HG03175 (cell line): ENCODE measurements around the gene PRR12.

Experiments
- ATAC-seq: cut with Tn5 transposase; IDR thresholded peaks from one replicate; pipeline ENCODE4 v1.9.1; 2021; ENCODE audit warnings: mild to moderate bottlenecking, moderate library complexity; ENCODE audit not compliant: unreplicated experiment

Gene PRR12, protein sequence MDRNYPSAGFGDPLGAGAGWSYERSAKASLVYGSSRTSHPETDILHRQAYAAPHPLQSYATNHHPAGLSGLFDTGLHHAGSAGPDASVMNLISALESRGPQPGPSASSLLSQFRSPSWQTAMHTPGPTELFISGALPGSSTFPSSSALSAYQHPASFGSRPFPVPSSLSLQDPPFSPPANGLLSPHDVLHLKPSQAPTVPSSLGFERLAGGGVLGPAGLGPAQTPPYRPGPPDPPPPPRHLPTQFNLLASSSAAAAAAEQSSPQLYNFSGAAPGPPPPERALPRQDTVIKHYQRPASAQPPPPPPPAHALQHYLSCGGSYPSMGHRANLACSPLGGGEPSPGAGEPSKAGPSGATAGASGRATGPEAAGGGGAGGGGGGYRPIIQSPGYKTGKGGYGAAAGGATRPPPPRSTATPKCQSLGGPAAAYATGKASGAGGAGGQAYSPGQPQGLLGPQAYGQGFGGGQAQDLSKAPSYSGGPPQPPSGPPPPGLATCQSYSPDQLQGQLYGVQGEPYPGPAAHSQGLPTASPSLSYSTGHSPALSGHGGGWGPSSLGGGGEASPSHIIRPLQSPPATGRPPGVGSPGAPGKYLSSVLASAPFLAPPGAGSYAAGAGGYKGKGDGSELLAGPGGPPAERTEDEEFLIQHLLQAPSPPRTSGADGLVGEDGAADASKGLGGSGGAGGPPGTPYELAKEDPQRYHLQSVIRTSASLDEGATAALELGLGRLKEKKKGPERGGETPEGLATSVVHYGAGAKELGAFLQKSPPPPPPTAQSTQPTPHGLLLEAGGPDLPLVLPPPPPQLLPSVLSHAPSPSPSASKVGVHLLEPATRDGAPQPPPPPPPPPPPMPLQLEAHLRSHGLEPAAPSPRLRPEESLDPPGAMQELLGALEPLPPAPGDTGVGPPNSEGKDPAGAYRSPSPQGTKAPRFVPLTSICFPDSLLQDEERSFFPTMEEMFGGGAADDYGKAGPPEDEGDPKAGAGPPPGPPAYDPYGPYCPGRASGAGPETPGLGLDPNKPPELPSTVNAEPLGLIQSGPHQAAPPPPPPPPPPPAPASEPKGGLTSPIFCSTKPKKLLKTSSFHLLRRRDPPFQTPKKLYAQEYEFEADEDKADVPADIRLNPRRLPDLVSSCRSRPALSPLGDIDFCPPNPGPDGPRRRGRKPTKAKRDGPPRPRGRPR (N-terminal part only)

GRCh38 chr19:49590971-49591730 is at the start of gene PRR12:
Gene PRR12 (plus strand): TSS chr19:49591182. CDS start chr19:49591655, 473 bp downstream.
- ATAC-seq = no peak

GRCh38 chr19:49541914-49542313 is 49.1 kb upstream of the PRR12 start:
- ATAC-seq = no peak

DNA sequence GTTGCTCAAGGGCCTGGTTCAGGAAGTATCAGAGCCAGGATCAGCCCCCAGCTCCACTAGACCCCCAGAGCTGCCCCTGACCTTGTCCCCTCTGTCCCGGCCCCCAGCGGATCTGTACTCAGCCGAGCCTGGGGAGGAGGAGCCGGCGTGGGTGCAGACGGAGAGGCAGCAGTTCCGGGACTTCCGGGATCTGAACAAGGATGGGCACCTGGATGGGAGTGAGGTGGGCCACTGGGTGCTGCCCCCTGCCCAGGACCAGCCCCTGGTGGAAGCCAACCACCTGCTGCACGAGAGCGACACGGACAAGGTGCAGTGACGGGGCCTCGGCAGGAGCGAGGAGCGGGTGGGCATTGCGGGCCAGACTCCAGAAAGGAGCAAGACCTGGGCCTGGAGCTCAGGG is 48.5 kb upstream of the PRR12 start:
- no peak for ATAC-seq

GRCh38 chr19:49543032-49543431 is 48.0 kb upstream of the PRR12 start:
- no peak for ATAC-seq

DNA sequence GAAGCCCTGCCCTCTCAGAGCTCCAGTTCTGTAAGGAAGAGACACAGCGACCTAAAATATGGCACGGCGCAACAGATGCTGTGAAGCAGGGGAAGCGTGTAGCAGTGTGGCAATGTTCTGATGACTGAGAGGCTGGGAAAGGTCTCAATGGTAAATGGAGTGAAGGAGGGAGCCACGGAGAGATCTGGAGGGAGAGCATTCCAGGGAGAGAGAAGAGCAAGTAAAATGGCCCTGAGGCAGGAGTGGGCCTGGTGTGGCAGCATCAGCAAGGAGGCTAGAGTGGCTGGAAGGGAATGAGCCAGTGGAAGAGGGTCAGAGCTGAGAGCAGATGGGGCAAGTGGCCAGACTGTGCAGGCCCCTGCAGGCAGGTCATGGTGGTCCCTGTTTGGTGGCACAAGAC is 46.8 kb upstream of the PRR12 start:
- ATAC-seq = no peak

DNA sequence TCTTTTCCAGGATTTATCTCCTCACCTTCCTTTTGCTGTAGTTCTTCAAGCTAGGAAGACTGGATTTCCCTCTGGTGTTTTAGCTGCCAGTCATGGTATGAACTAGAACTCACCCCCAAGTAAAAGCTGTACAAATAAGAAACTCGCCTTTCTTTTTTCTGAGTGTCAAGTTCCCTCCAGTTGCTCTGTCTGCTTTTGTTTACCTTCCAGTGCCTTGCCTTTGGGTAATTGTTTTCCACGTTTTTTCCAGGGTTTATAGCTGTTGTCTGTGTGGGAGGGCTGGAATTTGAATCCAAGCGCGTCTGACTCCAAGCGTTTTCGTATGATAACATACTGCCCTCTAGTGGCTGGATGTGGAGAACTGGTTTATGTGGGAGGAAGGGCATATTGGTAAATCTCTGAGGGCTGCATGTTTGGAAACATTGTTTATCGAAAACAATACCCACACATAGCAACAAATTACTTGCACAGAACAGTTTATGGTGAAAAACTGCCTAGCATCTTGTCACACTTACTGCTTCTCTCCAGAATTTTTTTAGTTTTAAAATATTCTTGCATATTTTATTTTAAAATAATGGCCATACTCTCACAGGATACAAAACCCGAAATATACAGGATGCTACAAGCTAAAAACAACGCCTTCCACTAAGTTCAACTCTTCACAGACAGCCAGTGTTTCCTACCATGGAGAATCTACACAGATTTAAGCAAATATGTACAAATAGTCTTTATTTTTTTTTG is 44.0 kb upstream of the PRR12 start:
- no peak for ATAC-seq

DNA sequence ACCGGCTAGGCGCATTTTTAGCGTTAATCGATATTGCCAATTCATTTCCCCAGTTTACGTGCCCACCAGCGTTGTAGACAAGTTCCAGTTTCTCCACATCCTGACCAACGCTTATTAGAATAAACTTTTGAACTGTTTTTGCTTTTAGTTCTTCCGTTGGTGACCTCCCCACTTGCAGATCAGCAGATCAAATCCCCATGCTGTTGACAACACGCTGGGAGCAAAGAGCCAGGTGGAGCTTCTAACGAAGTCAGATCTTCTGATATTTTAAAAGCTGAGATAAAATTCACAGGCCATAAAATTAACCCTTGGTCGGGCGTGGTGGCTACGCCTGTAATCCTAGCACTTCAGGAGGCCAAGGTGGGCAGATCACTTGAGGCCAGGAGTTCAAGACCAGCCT is 41.9 kb upstream of the PRR12 start:
- no peak for ATAC-seq

DNA sequence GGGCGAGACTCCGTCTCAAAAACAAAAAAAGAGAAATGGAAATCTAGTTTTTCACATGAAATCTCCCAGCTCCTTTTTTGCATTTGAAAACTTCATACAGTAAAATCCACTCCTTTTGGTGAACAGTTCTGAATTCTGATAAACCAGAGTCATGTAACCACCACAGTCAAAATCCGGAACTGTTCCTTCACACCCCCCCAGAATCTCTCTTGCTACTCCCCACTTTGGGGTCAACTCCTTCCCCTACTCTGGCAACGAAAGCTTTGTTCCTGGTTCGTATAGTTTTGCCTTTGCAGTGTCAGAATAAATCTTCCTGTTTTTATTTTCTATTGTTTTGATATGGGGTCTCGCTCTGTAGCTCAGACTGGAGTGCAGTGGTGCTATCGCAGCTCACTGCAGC is 39.5 kb upstream of the PRR12 start:
- no peak for ATAC-seq

GRCh38 chr19:49552749-49553148 is 38.2 kb upstream of the PRR12 start:
- ATAC-seq = no peak

DNA sequence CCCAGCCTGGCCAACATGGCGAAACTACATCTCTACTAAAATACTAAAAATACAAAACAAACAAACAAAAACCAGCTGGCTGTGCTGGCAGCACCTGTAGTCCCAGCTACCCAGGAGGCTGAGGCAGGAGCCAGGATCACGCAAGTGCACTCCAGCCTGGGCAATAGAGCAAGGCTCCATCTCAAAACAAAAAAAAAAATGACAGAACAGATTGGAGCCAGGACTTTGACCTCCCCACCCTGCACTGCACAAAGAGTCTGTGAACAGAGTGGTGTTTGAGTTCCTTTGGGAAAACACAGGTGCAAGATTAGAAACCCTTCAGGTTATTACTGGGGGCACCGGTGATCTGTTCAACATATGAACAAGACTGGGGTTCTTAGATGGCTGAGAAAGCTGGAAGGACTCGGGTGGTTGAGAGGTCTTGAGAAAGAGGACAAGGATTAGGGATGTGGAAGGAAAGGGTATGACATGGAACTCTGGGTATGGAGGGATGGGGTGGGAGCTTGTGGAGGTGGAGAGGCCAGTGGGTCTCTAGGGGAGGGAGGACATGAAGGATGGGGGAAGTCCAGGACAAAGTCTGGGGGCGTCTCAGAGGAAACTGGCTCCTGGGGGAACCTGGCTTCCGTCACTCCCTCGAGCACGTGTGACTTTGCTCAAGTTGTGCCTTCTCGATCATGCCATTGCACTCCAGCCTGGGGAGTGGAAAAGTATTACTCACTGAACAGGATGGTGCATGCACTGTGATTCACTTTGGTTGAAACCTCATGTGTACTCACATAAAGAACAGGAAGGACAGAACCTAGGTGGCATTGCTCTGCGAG is 37.3 kb upstream of the PRR12 start:
- ATAC-seq = no peak

DNA sequence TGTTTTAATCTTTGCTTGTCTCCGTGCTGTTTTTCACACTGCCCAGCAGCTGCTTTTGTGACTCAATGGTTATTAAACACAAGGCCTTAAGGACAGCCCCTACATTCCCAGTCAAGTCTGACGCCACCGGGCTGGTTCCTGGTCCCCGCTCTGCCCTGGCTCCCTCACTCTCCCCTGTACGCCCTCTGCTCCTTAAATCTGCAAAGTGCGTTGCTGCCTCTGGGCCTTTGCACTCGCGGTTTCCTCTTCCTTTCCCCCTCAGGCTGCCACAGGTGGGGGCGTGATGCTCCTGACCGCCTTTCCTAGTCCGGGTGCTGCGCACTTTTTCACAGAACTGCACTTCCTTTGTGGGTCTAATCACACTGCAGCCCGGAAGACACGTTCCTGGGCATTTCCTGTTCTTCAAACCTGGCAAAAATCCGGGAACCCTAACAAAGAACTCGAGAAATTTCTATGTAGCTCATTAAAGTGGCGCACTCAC is 36.2 kb upstream of the PRR12 start:
- no peak for ATAC-seq

GRCh38 chr19:49555600-49556411 is 35.2 kb upstream of the PRR12 start:
- ATAC-seq = no peak

- ATAC-seq = no peak
Measured at GRCh38 chr19:49556412-49557398, 34.3 kb upstream of the PRR12 start.

GRCh38 chr19:49557641-49558325 is 33.2 kb upstream of the PRR12 start:
- ATAC-seq = no peak

DNA sequence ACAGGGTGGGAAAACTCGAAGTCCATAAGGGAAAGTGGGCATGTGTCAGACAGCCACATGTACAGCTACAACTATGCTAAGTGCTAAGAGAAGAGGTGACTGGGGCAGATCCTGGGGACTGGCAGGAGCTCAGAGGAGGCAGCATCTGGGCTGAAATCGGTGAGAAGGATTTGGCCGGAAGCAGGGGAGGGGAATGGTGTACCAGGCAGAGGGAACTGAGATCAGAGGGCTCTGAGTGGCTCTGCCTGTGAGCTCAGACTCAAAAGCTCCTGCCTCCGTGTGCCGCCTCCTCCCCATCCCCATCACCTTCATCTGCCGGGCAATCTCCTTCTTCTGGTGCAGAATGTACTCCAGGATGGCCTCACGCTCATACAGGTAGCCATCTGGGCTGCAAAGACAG is 32.4 kb upstream of the PRR12 start:
- no peak for ATAC-seq

- ATAC-seq = no peak
Measured at GRCh38 chr19:49559443-49559842, 31.5 kb upstream of the PRR12 start.
